Smooth muscle cell of the brain vasculature (primary cell): ENCODE data around the gene INSYN1.

ENCODE experiments used
- DNase-seq: peaks from one replicate; pipeline ENCODE4 v3.0.0-alpha.2; 2012; ENCODE audit warnings: low read depth, low spot score

Gene INSYN1

DNA sequence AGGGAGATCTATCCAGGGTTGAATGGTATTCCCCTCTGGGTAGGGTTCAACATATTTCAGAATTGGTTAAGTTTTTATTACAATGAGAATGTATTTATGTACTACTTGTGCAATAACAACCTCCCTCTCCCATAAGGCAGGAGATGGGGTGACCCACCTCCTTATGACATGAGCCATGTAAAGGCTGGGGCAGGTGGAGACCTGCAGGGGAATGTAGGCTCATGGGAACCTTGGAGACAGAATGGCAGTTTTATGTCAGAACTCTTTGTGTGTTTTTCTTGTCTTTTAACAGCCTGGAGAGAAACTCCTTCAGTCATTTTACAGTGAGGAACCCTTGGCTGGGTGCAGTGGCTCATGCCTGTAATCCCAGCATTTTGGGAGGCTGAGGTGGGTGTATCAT is 24.6 kb upstream of the INSYN1 start:
- no peak for DNase-seq

DNA sequence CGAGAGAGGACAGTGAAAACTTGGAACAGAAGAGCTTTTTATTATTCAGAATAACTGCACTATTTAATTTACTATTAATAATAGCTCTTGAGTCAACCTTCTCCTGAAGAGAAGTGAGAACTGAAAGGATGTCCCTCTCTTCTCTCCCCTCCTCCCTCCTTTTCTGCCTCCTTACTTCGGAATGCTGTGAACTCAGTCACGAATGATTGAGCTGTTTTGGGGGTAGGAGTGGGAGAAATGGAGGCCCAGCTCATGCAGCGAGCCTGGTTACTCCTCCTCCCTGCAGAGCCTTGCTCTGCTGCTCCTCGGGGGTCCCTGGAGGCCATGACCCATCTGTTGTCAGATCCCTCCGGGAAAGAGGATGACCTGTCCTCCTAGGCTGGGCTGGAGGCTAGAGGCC is 20.3 kb upstream of the INSYN1 start:
- no peak for DNase-seq

DNA sequence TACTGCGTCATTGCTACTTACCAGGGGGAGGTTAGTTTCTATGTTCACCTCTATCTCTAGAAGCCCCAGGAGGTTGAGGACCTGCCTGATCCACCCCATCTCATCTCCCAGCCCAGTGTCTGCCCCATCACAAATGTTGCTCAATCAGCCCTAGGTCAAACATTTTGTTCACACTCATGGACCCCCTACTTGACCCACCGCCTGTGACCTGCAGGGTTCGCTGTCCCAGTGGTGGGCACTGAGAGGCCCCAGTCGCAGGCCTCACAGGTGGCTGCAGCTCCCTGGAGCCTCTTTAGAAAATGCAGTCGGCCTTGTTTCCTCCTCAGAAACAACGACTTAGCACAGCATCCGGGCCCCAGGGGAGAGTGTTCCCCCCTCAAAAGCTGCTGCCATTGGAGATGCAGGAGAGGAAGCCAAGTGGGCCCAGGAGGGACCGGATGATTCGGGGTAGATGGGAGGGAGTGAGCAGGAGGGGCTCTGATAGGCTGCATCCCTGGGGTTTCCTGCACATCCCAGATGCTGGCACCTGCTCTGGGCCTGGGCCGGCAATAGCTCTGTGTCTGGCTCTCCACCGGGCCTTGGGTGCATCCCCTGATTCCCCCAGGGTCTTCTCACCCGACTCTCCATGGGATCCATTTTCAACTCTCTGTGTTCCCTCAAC is 18.4 kb upstream of the INSYN1 start:
- no peak for DNase-seq

DNA sequence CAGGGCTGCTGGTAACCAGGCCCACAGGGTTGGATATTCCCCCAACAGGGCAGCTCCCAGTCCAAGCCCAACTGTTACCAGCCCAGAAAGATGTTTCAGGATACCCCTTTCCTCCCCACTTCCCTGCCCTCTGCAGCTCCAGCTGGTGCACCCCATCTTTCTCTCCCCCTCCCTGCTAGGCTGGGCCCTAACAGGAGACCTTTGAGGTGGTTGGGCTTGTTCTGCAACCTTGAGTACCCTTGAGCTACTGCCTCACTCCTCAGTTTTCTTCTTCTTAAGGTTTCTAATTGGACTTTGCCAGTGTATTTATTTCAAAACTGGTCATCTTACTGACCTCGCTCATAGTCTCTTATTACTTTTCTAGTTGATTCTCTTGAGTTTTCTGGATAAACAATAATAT is 16.9 kb upstream of the INSYN1 start:
- no peak for DNase-seq

DNA sequence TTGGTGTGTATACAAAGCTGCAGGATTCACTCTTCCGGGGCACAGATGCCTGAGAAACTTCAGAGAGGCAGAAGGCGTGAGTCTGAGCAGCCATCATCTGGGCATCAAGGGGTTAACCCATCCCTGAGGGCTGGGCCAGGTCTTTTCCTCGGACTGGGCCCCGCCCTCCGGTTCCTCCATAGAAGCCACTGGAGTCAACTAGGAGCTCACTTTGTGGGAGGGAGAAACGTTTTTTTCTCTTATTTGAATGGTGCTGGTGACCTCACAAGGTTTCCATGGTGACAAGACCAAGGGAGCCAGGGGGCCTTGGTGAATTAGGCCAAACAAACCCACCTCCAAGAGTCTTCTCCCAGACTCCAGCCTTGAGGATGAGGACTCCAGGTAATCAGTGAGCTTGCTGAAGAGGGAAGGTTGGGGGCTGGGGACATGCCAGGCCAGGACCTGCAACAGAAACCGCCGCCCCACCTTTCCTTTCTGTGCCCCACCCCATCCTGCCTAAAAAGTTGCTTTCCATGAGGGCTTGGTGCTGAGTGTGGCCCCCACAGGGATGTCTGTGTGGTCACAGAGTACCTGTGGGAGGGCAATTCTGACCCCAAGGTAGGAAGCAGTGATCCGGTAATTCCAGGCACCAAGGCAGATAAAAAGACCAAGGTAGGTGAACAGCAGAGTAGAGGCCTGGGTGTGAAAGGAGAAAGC is 14.8 kb upstream of the INSYN1 start:
- no peak for DNase-seq

DNA sequence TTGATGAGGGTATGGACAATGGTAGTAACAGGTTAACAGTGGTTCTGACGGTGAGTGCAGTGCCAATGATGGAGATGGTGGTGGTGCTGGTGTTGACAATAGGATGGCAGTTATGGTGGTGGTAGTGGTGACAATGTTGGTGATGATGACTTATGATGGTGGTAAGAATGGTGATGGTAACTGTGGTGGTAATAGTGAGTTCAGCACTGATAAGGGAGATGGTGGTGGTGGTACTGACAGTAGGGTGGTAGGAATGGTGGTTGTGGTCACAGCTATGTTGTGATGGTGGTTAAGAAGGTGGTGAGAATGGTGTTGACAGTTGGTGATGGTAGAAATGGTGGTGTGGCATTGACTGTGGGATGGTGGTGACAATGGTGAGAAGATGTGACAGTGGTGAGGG is 13.4 kb upstream of the INSYN1 start:
- no peak for DNase-seq

DNA sequence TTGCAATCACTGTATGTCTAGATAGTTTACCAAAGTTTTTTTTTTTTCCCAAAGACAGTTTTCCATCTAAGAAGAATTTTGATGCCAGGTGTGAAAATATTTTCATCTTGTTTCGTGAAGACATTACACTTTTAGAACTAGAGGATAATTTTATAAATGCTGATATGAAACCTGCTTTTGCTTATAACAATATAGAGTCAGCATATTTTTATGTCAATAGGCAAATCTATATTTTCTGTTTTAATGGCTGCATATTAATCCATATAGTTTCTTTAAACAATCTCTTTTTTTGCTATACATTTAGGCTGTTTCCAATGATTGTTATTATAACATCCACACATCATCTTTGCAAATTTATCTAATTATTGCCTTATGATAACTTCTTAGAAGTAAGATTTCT is 12.6 kb upstream of the INSYN1 start:
- no peak for DNase-seq

DNA sequence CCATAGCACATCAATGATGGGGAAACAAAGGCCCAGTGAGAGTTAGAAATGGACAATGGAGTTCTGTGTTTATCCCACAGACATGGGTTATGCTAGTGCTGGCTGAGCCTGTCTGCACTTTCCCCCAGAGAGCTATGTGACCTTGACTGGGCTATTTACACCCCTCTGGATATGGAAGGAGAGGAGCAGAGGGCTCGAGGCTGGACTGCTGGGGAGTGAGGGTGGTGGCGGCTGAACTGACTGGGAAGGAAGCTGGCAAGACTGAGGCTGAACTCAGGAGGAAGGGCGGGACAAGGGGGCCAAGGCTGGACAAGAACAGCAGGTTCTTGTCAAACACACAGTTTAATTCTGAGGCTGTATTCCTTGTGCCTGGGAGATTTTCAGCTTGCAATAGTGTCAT is 10.8 kb upstream of the INSYN1 start:
- DNase-seq: no peak

DNA sequence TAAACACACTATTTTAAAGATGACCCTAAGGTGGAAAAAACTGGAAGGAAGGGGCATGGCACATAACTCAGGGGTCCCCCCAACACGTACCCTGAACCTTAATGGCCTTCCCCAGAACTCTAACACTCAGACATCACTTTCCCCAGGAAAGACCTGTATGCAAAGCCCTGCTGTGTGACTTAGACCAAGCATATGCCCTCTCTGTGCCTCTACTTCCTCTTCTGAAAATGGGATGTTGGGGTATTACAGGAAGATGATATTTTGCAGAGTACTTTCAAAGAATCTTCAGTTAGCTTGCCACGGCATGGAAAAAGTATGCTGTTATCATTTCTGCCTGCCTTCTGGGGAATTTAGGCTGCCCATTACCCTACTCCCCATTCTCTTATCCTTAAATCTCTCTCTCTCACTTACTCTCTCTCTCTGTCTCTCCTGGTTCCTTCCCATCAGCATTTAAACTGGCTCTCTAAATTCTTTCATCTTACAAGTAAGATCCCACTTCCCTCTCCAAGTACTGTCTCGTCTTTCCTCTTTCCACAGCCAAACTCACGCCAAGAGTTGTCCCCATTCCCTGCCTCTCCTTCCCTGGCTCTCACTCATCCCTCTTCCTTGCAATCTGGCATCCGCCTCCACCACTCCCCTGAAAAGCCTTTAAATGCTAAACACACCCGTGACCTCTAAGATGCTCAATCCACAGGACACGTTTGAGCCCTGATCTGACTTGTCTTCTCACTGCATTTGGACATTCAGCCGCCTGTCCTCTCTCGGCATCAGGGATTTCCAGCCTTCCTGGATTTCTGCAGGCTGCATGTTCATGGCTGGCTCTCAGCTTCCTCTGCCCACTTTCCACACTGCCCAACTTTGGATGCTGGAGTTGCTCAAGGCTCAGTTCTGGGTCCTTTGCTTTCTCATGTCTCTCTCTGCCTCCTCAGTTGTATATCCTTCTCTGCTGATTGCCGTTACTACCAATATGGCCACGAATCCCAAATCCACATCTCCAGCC is 7.5 kb upstream of the INSYN1 start:
- no peak for DNase-seq

DNA sequence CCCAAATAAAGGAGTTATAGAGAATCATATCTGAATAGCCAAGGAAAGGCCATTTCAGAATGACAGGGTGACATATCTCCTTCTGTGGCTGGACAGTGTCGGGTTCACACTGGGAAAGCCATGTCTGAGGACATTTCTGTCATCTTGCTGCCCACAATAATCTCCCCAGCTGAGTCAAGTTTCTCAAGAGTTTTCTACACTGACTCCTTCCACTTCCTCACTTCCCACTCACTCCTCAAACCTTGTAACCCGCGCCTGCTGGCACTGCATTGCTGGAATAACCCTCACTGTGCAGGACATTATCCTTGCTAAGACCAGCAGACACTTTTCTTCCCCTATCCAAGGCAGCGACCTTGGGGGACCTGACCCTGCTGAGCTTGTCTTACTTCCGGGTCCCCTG is 5.3 kb upstream of the INSYN1 start:
- DNase-seq: no peak

DNA sequence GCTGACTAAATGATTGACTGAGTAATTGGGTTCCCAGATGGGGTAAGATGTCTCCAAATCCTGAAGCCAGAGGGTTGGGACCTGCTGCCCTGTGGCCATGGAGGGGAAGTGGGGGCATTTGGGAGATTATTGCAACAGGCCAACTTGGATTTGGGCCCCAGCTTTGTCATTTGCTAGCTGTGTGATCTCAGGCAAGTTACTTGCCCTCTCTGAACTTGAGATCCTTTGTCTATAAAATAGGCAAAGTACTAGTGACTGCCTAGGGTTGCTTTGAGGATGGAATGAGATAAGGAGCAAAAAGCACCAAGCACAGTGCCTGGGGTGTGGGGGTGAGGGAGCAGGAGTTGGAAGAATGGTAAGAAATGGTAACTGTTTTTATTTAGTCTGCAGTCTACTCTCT is 4.4 kb upstream of the INSYN1 start:
- no peak for DNase-seq

DNA sequence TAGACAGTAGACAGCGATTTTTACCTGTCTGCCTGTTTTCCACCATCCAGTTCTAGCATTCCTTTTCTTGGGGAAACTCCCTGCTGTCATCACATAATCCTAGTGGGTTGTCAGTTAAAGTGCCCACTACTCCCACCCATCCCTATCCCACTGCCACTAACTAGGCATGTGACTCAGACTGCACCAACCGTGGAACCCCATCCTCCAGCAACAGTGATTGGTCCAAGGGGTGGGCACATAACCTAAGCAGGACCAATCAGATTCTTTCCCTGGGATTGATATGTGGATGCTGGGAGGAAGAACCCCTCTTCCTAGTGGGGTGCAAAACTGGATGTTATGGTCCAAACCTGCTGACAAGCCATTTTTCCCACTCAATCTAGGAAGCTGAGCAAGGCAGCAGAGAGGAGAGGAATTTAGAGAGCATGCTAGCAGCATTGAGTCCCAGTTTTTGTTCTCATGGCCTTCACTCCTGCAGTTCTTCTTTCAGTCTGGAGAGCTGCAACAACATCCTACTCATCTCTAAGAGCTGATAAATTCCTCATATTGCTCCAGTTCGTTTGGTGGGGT is 3.9 kb upstream of the INSYN1 start:
- no peak for DNase-seq

DNA sequence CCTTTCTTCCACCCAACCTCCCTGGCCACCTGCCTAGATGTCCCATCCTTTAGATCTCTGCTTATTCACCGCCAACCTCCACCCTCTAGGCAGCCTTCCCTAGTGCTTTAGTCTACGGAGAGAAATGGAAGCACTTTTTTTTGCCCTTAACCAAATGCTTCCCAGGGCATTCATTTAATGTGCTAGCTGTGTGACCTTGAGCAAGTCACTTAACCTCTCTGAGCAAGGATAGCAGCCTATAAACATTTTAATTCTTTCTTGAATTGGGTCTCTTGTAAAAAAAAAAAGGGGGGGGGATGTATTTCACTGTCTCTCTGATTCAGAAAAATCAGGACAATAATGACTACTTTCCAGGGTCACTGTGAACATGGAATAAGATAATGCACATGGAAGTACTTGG is 3.2 kb upstream of the INSYN1 start:
- no peak for DNase-seq

DNA sequence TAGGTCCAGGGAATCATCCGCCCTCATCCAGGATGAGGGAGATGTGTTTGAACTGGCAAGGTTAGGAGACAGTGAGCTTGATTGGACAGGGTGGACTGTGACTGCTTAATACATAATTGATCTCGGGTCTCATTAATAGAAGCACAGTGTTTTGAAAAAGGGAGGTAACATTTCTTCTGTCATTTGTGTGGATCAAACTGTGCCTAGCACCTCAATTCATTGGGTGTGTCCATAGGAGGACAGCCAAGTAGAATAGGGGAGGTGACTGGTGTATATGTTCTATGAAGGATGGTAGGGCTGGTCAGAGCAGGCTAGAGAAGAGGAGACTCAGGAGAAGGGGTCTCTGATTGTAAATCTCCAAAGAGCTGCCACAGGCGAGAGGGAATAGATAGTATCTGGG is 2.8 kb upstream of the INSYN1 start:
- no peak for DNase-seq

DNA sequence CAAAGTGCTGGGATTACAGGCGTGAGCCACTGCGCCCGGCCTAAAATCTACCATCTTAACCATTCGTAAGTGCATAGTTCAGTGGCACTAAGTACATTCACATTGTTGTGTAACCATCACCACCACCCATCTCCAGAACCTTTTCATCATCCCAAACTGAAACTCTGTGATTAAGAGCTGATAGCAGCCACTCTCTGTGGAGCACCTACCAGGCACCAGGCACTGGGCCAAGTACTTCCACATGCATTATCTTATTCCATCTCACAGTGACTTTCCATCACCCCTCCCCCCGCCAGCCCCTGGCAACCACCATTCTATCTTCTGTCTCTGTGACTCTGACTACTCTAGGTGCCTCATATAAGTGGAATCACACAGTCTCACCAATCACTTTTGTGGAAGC is 2.3 kb upstream of the INSYN1 start:
- no peak for DNase-seq

DNA sequence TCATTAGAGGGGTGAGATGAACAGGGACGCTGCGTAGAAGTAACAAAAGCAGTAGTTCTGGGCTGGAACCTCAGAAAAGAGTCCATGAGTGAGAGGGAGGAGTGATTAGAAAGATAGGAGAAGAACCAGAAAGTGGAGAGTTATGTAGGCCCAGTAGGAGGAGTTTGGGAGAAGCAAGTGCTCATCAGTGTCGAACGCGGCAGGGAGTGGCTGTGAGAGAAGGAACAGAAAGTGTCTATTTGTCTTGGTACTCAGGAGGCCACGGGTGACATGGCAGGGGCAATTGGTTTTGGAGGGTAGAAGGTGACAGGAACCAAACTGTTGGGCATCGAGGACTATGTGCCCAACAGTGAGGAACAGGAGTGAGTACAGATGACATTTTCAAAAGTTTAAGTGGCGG is 1.3 kb upstream of the INSYN1 start:
- DNase-seq: no peak

DNA sequence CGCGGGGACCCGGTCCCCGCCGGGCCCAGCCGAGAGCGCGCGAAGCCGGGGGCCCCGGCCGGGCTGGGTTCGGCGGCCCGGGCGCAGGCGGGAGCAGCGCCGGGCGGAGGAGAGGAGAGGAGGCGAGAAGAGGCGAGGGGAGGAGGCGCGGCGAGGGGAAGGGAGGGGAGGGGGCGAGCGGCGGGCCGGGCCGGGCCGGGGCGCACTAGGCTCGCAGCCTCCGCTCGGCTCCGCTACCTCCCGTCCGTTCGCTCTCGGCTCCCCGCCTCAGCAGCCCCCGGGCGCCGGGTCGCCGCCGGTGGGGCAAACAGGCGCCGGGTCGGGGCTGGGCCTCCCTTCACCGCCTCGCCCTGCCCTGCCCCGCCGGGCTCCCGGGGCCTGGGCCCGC is 351 bp downstream of the INSYN1 start:
- DNase-seq: no peak

DNA sequence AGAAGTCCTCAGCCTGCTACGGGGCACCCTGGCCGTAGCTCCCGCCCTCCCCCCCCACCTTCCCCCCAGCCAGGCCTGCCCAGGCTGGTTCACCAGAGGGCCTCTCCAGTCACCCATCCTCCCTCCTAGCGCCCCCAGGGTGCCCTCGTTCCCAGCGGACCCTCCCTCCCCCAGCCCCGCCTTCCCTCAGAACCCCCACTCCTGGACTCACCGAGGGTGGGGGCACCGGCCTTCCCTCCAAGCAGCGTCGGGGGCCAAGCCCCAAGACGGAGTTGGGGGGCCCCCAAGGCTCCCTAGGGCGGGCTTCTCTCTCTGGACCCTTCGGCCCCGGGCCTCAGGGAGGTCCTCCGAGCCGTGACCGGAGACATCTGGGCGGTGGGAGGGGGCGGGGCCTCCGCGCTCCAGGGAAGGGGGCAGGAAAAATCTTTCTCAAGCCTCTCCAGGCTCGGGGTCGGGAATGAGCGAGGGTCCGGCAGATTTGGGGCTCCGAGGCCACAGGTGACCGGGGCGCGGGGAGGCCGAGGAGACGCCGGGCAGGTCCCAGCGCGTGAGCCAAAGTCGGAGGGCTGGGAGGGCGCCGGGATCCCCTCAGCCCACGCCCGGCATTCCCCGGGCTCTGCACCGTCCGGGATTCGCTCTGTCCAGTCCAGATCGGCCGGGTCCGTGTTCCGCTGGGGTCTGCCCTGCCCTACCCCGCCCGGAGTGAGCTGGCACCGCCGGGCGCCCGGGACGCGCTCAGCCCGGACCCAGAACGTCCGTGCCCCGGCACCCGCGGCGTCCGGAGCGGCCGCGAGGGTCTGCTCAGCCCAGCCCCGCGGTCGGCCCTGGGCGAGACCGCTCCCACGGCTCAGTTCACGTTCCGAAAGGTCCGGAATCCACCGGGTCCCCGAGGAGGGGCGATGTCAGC is 999 bp downstream of the INSYN1 start:
- no peak for DNase-seq

DNA sequence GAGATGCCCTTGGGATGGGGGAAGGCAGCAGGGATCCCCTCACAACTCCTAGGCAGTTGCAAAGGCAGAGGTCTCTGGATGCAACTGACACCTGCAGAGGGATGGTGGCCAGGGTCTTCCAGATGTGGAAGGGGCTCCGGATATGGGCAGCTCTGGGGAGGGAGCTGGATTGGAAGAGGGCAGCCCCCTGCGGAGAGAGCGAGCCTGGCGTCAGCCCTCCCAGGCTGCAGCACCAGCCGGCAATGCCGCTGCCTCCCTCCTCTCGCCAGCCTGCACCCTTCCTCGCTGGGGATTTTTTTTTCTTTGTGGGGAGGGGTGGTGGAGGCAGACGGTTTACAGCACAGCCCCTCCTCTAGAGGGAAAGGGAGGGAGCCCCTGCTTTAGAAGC is 1.6 kb downstream of the INSYN1 start:
- DNase-seq: no peak

DNA sequence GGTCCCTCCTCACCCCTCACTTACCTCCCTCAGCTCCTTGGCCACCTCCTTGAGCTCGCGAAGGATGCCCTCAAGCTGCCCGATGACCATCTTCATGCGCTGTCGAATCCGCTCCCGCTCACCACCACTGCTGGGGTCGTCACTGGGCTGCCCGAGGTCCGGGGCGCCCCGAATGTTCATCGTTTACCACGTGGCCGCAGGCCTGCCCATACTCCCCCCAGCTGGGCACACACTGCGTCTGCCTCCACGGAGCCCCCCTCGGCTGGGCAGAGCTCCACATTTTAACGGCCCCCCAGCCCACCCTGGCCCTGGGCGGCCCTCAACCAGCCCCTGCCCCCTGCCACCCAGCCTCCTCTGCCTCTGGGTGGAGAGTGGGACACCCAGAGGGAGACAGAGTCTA is 2.2 kb downstream of the INSYN1 start:
- DNase-seq: no peak

DNA sequence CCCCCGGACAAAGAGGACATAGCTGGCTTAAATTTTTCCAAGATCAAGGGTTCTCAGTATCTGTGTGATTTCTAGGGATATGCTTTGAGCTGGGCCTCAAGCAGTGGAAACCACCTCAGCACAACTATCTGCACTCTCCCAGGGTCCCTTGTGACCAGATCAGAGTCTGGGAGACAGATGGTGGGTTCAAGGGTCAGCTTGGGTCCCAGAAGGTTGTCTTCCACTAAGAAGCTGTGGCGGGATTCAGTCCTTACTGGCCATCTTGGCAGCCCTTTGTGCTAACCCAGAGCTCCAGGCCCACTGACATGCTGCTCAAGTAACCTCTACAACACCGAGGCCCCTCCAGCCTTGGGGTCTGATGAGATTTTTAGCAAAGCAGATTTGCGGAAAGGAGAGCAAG is 2.7 kb downstream of the INSYN1 start:
- no peak for DNase-seq
